ENCODE results near the gene WNT11. TPM values are rescaled to one million over a fixed set of nuclear protein-coding genes. Genes with fewer than 3 reads are reported as not detected.

WNT11 gene
- total RNA-seq, 4 donors from 2014 or later: 20.4 to 137 (median 39.1) TPM

DNA sequence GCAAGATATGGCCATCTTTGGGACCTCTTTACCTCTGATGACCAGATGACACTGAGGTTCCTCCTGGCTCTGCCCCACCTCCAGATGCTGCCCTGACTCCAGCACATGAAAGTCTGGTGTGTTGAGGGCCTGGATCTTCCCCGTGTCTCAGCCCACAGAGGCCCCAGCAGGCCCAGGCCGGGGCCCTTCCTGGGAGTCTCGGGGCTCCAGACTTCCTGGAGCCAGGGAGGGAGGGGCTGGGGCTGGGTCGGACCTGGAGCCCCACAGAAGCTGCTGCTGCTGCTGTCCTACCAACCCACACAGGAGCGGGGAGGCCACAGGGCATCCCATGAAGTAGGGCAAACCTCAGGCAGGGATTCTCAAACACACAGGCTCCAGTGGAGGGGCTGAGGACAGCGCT is 32.2 kb upstream of the WNT11 start:
- no peak for ATAC-seq (ENCODE audit: low FRiP score)
- no peak for TF ChIP-seq CTCF (IDR thresholded peaks at IDR 0.05)
- DNase-seq (ENCODE audit: low spot score): no peak

DNA sequence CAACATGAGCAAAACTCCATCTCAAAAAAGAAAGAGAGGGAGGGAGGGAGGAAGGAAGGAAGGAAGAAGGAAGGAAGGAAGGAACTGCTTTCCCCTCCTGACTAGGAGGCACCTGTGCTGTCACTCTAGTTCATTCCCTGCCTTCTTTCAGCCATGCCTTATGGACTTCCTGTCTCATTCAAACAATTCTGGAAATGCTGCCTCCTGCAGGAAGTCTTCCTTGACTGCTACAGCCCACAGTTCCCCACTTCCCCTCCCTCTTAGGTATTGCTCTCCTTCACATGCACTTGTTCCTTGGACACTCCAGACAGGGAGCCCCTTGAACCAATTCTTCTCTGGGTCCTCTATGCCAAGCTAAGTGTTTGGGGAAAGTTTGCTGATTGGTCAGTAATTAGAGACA is 31.6 kb upstream of the WNT11 start:
- ATAC-seq (ENCODE audit: low FRiP score) (no peak), DNase-seq (ENCODE audit: low spot score) (no peak)
- TF ChIP-seq CTCF (IDR thresholded peaks at IDR 0.05): no peak

DNA sequence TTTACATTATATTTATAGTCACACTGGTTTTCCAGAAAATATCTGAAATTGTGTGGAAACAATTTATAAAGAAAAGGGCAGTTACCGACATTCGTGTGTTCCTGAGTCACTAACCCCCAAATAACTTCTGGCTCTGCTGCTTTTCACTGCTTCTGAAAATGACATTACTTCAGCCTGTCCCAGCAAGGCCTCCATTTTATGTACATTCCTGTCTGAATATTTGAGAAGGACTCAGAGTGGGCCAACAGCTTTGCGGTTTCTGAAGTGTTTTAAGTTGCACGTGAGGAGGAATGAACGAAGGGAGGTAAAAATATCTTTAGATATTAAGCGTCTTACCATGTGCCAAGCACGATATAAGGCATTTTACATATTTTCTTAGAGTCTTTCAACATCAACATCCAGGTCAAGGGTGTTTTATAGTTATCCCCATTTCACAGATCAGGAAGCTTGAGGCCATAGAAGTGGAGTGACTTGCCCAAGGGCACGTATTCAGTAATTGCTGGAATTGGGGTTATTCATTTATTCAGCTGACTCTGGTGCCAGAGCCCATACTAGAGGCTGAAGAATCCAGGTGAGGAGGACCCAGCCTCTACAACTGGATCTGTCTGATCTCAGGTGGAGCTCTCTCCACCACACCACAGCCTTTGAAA is 30.8 kb upstream of the WNT11 start:
- TF ChIP-seq CTCF (IDR thresholded peaks at IDR 0.05): no peak
- DNase-seq (ENCODE audit: low spot score) (no peak), ATAC-seq (ENCODE audit: low FRiP score) (no peak)

DNA sequence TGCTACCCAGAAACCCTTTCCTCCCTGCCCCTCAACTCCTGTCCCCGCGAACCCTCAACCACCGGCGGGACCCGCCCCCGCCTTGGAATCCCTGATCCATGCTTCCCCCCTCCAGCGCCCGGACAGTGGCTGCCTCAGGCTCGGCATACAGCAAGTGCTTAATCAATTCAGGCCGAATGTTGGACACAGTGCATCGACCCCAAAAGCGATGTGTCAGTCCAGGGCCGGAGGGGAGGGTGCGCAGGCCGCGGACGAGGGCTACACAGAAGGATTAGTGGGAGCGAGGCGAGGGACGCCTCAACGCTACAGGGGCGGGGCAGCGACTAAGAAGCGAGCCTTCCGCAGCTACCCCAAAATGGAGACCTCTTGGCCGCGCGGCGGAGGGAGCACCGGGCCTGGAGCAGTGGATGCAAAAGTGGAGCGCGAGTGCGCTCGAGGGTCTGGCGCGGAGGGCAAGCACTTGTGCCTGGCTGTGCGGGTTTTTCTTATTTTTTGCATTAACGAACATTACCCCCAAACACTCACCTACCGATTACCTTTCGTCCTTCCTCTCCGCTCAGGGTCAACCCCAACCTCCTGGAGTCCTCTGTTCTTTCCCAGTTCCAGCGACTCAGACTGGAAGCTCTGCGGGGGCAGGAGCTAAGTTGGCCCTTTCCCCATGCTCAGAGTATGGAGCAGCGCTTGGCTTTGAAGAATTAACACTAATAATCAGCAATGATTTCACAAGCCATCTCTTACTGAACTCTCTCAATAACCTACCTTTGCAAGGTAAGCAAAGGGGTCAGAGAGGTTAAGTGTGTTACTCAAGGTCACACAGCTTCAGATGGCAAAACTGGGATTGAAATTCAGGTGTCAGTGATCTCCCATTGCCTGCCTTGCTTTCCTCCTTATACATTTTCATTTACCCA is 30.0 kb upstream of the WNT11 start:
- DNase-seq (ENCODE audit: low spot score) (peak; percentile 42), ATAC-seq (ENCODE audit: low FRiP score) (peak; percentile 50)
- no peak for TF ChIP-seq CTCF (IDR thresholded peaks at IDR 0.05)

DNA sequence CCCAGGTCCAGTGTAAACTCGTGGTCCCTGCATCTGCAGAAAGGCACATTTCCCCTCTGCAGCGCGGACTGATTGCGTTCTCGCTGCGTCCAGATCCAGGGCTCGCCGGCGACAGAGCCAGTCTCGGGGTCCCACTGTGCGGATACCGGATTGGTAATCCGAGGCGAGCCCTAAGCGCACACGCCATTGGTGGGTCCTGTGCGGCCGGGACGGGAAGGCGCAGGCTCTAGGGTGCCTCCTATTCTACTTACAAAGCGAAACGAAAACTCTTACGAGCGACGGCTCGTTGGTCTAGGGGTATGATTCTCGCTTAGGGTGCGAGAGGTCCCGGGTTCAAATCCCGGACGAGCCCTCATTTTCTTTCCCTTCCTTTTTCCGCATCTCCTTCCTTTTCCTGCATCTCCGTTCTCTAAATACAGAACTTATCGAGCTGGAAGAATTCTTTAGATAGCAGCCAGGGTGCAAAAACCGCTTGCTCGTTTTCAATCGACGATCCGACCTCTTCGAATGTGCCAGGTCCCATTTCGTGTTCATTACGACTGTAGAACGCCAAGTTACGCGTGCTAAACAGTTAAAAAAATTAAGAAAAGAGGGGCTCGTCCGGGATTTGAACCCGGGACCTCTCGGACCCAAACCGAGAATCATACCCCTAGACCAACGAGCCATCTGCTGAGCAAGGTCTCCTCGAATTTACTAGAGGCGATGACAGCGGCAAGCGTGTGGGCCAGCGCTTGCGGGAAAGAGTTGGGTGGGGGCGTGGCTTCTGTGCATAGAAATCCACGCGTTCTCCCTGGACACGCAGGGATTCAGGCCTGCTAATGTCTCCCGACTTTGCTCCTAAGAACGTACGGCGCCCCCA is 29.2 kb upstream of the WNT11 start:
- TF ChIP-seq CTCF (IDR thresholded peaks at IDR 0.05): no peak
- peak; percentile 91 for DNase-seq (ENCODE audit: low spot score)
- peak; percentile 88 for ATAC-seq (ENCODE audit: low FRiP score)

GRCh38 chr11:76234416-76235232 is 28.3 kb upstream of the WNT11 start:
- no peak for TF ChIP-seq CTCF (IDR thresholded peaks at IDR 0.05)
- peak; percentile 50 for DNase-seq (ENCODE audit: low spot score)
- peak; percentile 62 for ATAC-seq (ENCODE audit: low FRiP score)

All from omental fat pad (tissue), 4 donors.